GM23248 (cell line): ENCODE results near the gene CNTRL. TPM values are rescaled to one million over a fixed set of nuclear protein-coding genes. Genes with fewer than 3 reads are reported as not detected.

ENCODE experiments used
- DNase-seq: peaks from one replicate; pipeline ENCODE4 v3.0.0-alpha.2; 2015
- H2AFZ ChIP-seq: fragments of 200-600 bp; sonication (generic); 2 replicates; pipeline ENCODE4 v1.6.1; 2016; ENCODE audit warnings: antibody characterized with exemption
- H3F3A ChIP-seq: fragments of 200-600 bp; sonication (generic); 2 replicates; pipeline ENCODE4 v1.6.1; 2016; ENCODE audit warnings: mild to moderate bottlenecking, antibody characterized with exemption, mixed run types; ENCODE audit not compliant: insufficient read depth
- H3K27ac ChIP-seq: fragments of 200-600 bp; sonication (generic); 2 replicates; pipeline ENCODE4 v1.5.1; 2016; ENCODE audit warnings: mild to moderate bottlenecking
- H3K27me3 ChIP-seq: fragments of 200-600 bp; sonication (generic); replicated peaks from 2 replicates; pipeline ENCODE4 v1.6.1; 2016; ENCODE audit warnings: mild to moderate bottlenecking; ENCODE audit not compliant: insufficient read depth
- H3K36me3 ChIP-seq: fragments of 200-600 bp; sonication (generic); 2 replicates; pipeline ENCODE4 v1.6.1; 2016; ENCODE audit warnings: low read depth, mild to moderate bottlenecking
- H3K4me1 ChIP-seq: fragments of 200-600 bp; sonication (generic); 2 replicates; pipeline ENCODE4 v1.6.1; 2016; ENCODE audit warnings: mild to moderate bottlenecking; ENCODE audit not compliant: insufficient read depth
- H3K4me2 ChIP-seq: fragments of 200-600 bp; sonication (generic); one replicate; pipeline ENCODE4 v1.6.1; 2016; ENCODE audit warnings: mild to moderate bottlenecking; ENCODE audit not compliant: unreplicated experiment
- H3K4me3 ChIP-seq: fragments of 200-600 bp; sonication (generic); 2 replicates; pipeline ENCODE4 v1.5.1; 2016; ENCODE audit warnings: mild to moderate bottlenecking
- H3K79me2 ChIP-seq: fragments of 200-600 bp; sonication (generic); 2 replicates; pipeline ENCODE4 v1.6.1; 2016; ENCODE audit warnings: mild to moderate bottlenecking; ENCODE audit not compliant: insufficient read depth
- H3K9ac ChIP-seq: fragments of 200-600 bp; sonication (generic); 2 replicates; pipeline ENCODE4 v1.6.1; 2016; ENCODE audit warnings: mild to moderate bottlenecking
- H3K9me2 ChIP-seq: fragments of 200-600 bp; sonication (generic); 2 replicates; pipeline ENCODE4 v1.6.1; 2016; ENCODE audit warnings: mixed run types, mild to moderate bottlenecking, moderate library complexity; ENCODE audit not compliant: insufficient read depth
- H3K9me3 ChIP-seq: fragments of 200-600 bp; sonication (generic); one replicate; pipeline ENCODE4 v1.6.1; 2017; ENCODE audit warnings: low read depth
- H4K20me1 ChIP-seq: fragments of 200-600 bp; sonication (generic); 2 replicates; pipeline ENCODE4 v1.6.0; 2016; ENCODE audit not compliant: insufficient read depth
- EZH2 ChIP-seq: fragments of 200-600 bp; sonication (generic); IDR thresholded peaks from 2 replicates; pipeline ENCODE4 v1.6.1; 2018; ENCODE audit warnings: antibody characterized with exemption, mild to moderate bottlenecking; ENCODE audit not compliant: insufficient read depth, poor library complexity, severe bottlenecking
- EZH2phosphoT487 ChIP-seq: fragments of 200-600 bp; sonication (generic); IDR thresholded peaks from 2 replicates; pipeline ENCODE4 v1.6.1; 2018; ENCODE audit warnings: antibody characterized with exemption, moderate library complexity, mild to moderate bottlenecking, low read depth; ENCODE audit not compliant: insufficient read depth
- WGBS, 2 experiments: methylation state at CpG; one replicate each; pipeline ENCODE4 v1.1.6; 2015 to 2017; ENCODE audit warnings: low lambda C conversion rate in 2 of 2, low coverage in 1 of 2; ENCODE audit errors: missing lambda C conversion rate in 2 of 2; 5-methylcytosine and 5-hydroxymethylcytosine counted together
- in situ Hi-C: fragments of 300-500 bp; cut with MboI; formaldehyde crosslinking; loops from 2 replicates; pipeline ENCODE4 v1.15.0; 2020
- polyA plus RNA-seq: library from polyadenylated mRNA; unstranded; fragments of >200 nt; fragmentation: Nextera tagmentation; extraction: Ambion mirVana; gene quantifications from 2 replicates; pipeline ENCODE4 v1.2.1, GENCODE V29; 2016
- total RNA-seq: library from RNA; depleted of rRNA; stranded (reverse); fragments of >200 nt; shearing (Covaris generic); gene quantifications from 2 replicates; pipeline ENCODE4 v1.2.3, GENCODE V29; 2014

Gene CNTRL
- total and polyA plus RNA-seq, 2 experiments from 2014 or later, result 4.4 to 6.3 TPM

DNA sequence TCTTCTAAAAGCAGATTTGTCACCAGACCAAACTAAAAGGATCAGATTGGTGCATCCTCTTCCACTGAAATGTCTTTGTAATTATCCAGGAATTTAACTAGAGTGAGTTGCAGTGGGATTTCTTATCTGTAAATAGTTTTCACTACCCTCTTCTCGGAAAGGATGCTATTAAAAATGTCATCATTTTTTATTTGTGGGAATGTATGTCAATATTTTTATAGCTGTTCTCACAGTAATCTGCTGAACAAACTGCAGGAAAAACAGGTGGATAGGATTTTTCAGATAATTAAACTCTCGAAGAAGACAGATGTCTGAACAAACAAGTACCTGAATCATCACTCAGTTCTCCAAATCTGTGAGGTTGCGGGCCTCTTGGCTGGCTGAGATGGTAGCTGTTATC lies 64.2 kb downstream of the CNTRL start:
- DNase-seq, result no peak
- 96% methylated on average over 3 of the region's 3 CpGs for WGBS, 2 experiments
- Histone ChIP-seq H3K4me1 (no peaks in the 10 kb centered on the region), H3K27ac (no peak overlapping the region), H2AFZ (no peak overlapping the region), H3F3A (no peaks in the 10 kb centered on the region), H3K36me3 (peaks cover 10% of the 10 kb centered on the region; the same call in 1 of the 2 replicates), H3K9me3 (no peaks in the 10 kb centered on the region), H3K4me3 (no peak overlapping the region), H3K79me2 (no peaks in the 10 kb centered on the region), H3K4me2 (no peak overlapping the region), H3K9me2 (no peaks in the 10 kb centered on the region), H4K20me1 (no peaks in the 10 kb centered on the region), H3K27me3 (no peaks in the 10 kb centered on the region), H3K9ac (no peak overlapping the region)
- TF ChIP-seq EZH2 (no peak), EZH2phosphoT487 (no peak)
- in situ Hi-C loops, result no loop called here

DNA sequence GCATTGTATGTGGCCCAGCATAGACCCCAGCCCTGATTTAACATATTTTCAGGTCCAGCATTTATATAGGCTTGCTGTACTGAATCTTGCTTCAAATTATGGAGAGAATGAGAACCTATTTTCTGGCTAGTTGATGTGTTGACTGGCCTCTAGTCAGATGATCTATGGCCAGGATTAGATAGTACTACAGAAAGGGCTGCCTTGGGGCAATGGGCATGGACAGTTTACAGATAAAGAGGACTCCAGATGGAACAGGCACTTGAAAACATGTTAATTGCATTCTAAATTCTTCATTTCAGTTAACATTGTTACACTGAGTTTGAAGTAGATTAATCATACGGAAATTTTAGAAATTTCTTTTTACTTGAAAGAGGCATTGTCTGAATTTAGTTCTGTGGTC lies 65.4 kb downstream of the CNTRL start:
- H3F3A ChIP-seq, result no peaks in the 10 kb centered on the region
- WGBS, 2 experiments, result 100% methylated on average over 1 of the region's 1 CpG
- DNase-seq, result no peak
- H3K9me2 ChIP-seq, result no peaks in the 10 kb centered on the region
- H3K27me3 ChIP-seq, result no peaks in the 10 kb centered on the region
- no peak overlapping the region for H2AFZ ChIP-seq
- no peak for TF ChIP-seq EZH2
- no peak for TF ChIP-seq EZH2phosphoT487
- in situ Hi-C loops, result no loop called here
- H3K4me3 ChIP-seq, result no peak overlapping the region
- H3K4me2 ChIP-seq, result no peak overlapping the region
- H3K27ac ChIP-seq, result no peak overlapping the region
- H4K20me1 ChIP-seq, result no peaks in the 10 kb centered on the region
- H3K79me2 ChIP-seq, result no peaks in the 10 kb centered on the region
- peaks cover 13% of the 10 kb centered on the region; the same call in 1 of the 2 replicates for H3K36me3 ChIP-seq
- no peaks in the 10 kb centered on the region for H3K4me1 ChIP-seq
- H3K9me3 ChIP-seq, result no peaks in the 10 kb centered on the region
- no peak overlapping the region for H3K9ac ChIP-seq

DNA sequence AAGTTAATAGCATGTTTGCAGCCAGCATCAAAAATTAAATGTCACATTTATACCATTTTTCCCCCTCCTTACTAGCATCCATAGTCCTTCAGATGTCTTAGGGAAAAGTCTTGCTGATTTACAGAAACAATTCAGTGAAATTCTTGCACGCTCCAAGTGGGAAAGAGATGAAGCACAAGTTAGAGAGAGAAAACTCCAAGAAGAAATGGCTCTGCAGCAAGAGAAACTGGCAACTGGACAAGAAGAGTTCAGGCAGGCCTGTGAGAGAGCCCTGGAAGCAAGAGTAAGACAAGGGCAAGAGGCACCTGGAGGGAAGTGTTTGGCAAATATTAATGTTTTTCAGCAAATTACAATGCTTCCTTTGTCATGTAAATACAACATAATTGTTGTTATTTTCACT lies 66.6 kb downstream of the CNTRL start:
- Histone ChIP-seq H2AFZ (no peak overlapping the region), H3K27me3 (no peaks in the 10 kb centered on the region), H3K4me3 (no peak overlapping the region), H4K20me1 (no peaks in the 10 kb centered on the region), H3K9ac (no peak overlapping the region), H3K4me2 (no peak overlapping the region), H3K9me2 (no peaks in the 10 kb centered on the region), H3K79me2 (no peaks in the 10 kb centered on the region), H3K27ac (no peak overlapping the region), H3K4me1 (no peaks in the 10 kb centered on the region), H3F3A (no peaks in the 10 kb centered on the region), H3K36me3 (peaks cover 13% of the 10 kb centered on the region; the same call in 1 of the 2 replicates), H3K9me3 (no peaks in the 10 kb centered on the region)
- no peak for DNase-seq
- 100% methylated on average over 1 of the region's 1 CpG for WGBS, 2 experiments
- in situ Hi-C loops, result no loop called here
- no peak for TF ChIP-seq EZH2
- TF ChIP-seq EZH2phosphoT487, result no peak

DNA sequence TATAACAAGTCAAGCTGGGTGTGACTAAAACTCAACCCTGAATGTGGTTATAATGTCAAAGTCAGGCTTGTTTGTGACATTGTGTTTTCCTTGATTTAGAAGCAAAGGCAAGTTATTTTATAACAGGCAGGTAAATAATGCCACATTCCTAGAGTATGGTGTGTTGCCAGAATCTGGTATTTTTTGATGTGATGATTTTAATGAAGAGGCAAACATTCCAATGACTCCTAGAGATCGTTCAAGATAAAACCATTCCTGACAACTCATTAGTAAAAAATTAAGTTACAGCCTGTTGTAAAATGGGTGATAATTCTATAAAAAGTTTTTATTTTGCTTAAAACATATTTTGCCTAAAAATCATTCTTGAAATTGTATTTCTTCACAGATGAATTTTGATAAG lies 67.0 kb downstream of the CNTRL start:
- 78 to 85% methylated on average over 1 of the region's 1 CpG for WGBS, 2 experiments
- Histone ChIP-seq H3K9me2 (no peaks in the 10 kb centered on the region), H3K36me3 (peaks cover 13% of the 10 kb centered on the region; the same call in 1 of the 2 replicates), H3K27me3 (no peaks in the 10 kb centered on the region), H3K9me3 (no peaks in the 10 kb centered on the region), H3K4me2 (no peak overlapping the region), H2AFZ (no peak overlapping the region), H3F3A (no peaks in the 10 kb centered on the region), H3K79me2 (no peaks in the 10 kb centered on the region), H4K20me1 (no peaks in the 10 kb centered on the region), H3K4me3 (no peak overlapping the region), H3K9ac (no peak overlapping the region), H3K27ac (no peak overlapping the region), H3K4me1 (no peaks in the 10 kb centered on the region)
- TF ChIP-seq EZH2phosphoT487 (no peak), EZH2 (no peak)
- DNase-seq, result no peak
- in situ Hi-C loops, result no loop called here

DNA sequence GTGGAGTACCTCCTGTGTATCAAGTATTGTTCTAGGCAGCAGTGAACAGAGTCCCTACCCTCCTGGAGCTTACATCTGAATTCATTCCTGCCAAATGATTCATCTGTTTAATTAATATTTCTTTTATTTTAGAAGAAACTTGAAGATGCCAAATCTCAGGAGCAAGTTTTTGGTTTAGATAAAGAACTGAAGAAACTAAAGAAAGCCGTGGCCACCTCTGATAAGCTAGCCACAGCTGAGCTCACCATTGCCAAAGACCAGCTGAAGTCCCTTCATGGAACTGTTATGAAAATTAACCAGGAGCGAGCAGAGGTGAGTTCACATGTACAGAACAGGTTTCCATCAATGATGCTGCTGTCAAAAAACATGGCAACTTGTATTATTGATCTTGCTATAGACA lies 69.0 kb downstream of the CNTRL start:
- H3K9me3 ChIP-seq, result no peaks in the 10 kb centered on the region
- H3K27me3 ChIP-seq, result no peaks in the 10 kb centered on the region
- no peaks in the 10 kb centered on the region for H3K9me2 ChIP-seq
- H3K4me3 ChIP-seq, result no peak overlapping the region
- no peaks in the 10 kb centered on the region for H3K79me2 ChIP-seq
- TF ChIP-seq EZH2 (no peak), EZH2phosphoT487 (no peak)
- WGBS, 2 experiments, result 92 to 95% methylated on average over 2 of the region's 2 CpGs
- no peak overlapping the region for H3K27ac ChIP-seq
- H3F3A ChIP-seq, result no peaks in the 10 kb centered on the region
- H3K4me2 ChIP-seq, result no peak overlapping the region
- no peak for DNase-seq
- in situ Hi-C loops, result no loop called here
- no peaks in the 10 kb centered on the region for H4K20me1 ChIP-seq
- H3K36me3 ChIP-seq, result peaks cover 13% of the 10 kb centered on the region; the same call in 1 of the 2 replicates
- no peak overlapping the region for H3K9ac ChIP-seq
- no peak overlapping the region for H2AFZ ChIP-seq
- no peaks in the 10 kb centered on the region for H3K4me1 ChIP-seq
